K562 (cell line): ENCODE results near the gene CEMP1. TPM values are rescaled to one million over a fixed set of nuclear protein-coding genes. Genes with fewer than 3 reads are reported as not detected.

Experiments used
- BCOR ChIP-seq: fragments of 450-650 bp; IDR thresholded peaks from 2 replicates; pipeline ENCODE4 v1.6.1; 2016
- CEBPG ChIP-seq, 3 experiments: fragments of 200-800 bp in 1 of 3; sonication (Bioruptor generic) in 1 of 3; sonication (generic) in 1 of 3; formaldehyde crosslinking in 1 of 3; IDR thresholded peaks in 2 of 3; conservative IDR thresholded peaks in 1 of 3; 2 replicates each; pipeline versions ENCODE4 v1.6.1 to v1.8.0; 2016 to 2022; ENCODE audit warnings: missing compliant biosample characterization in 2 of 3, missing genetic modification characterization in 2 of 3, mild to moderate bottlenecking in 1 of 3, missing genetic modification reagents in 1 of 3
- CSDE1 ChIP-seq, 2 experiments: fragments of 450-650 bp; IDR thresholded peaks; 2 replicates each; pipeline ENCODE4 v1.6.1; 2016; ENCODE audit warnings: mild to moderate bottlenecking in 1 of 2
- DNMT1 ChIP-seq: fragments of 450-650 bp; IDR thresholded peaks from 2 replicates; pipeline ENCODE4 v1.6.1; 2016; ENCODE audit warnings: antibody characterized with exemption, mild to moderate bottlenecking
- EGR1 ChIP-seq: fragments of 450-650 bp; conservative IDR thresholded peaks from 2 replicates; pipeline ENCODE4 v1.6.1; 2017; ENCODE audit warnings: mild to moderate bottlenecking
- GMEB1 ChIP-seq: fragments of 250-450 bp; sonication (Bioruptor Pico); IDR thresholded peaks from 2 replicates; pipeline ENCODE4 v1.4.0; 2020; ENCODE audit warnings: mild to moderate bottlenecking
- HMGN3 ChIP-seq: IDR thresholded peaks from 2 replicates; pipeline ENCODE4 v1.6.1; 2011; ENCODE audit warnings: borderline replicate concordance, low read depth, mild to moderate bottlenecking, mixed read lengths, low read length; ENCODE audit not compliant: insufficient read length; ENCODE audit errors: extremely low read depth
- KAT7 ChIP-seq: sonication (generic); formaldehyde crosslinking; IDR thresholded peaks from 2 replicates; pipeline ENCODE4 v1.8.0; 2022; ENCODE audit warnings: missing genetic modification reagents, mild to moderate bottlenecking, borderline replicate concordance
- MTA3 ChIP-seq: fragments of 450-650 bp; formaldehyde crosslinking; IDR thresholded peaks from 2 replicates; pipeline ENCODE4 v1.6.1; 2017; ENCODE audit warnings: mild to moderate bottlenecking, borderline replicate concordance
- NCOA1 ChIP-seq: fragments of 450-650 bp; IDR thresholded peaks from 2 replicates; pipeline ENCODE4 v1.6.1; 2016; ENCODE audit warnings: low read depth
- NCOA6 ChIP-seq: fragments of 450-650 bp; IDR thresholded peaks from 2 replicates; pipeline ENCODE4 v1.6.1; 2017; ENCODE audit warnings: mild to moderate bottlenecking
- POLR2A ChIP-seq: fragments of 450-650 bp; conservative IDR thresholded peaks from 2 replicates; pipeline ENCODE4 v1.6.1; 2016
- PYGO2 ChIP-seq: fragments of 450-650 bp; IDR thresholded peaks from 2 replicates; pipeline ENCODE4 v1.6.1; 2016; ENCODE audit warnings: mild to moderate bottlenecking, missing genetic modification characterization, moderate library complexity, missing compliant biosample characterization
- RUNX1 ChIP-seq: sonication (generic); IDR thresholded peaks from 2 replicates; pipeline ENCODE4 v1.6.1; 2016; ENCODE audit warnings: antibody characterized with exemption, low read depth
- TCF7 ChIP-seq: sonication (generic); IDR thresholded peaks from 2 replicates; pipeline ENCODE4 v1.6.1; 2016; ENCODE audit warnings: antibody characterized with exemption, borderline replicate concordance
- ZKSCAN1 ChIP-seq: fragments of 150-350 bp; IDR thresholded peaks from 2 replicates; pipeline ENCODE4 v1.6.1; 2016; ENCODE audit warnings: low read depth, low read length
- ZNF280B ChIP-seq: fragments of 250-450 bp; sonication (Bioruptor Pico); IDR thresholded peaks from 2 replicates; pipeline ENCODE4 v1.5.1; 2021; ENCODE audit warnings: mild to moderate bottlenecking
- ZNF318 ChIP-seq, 2 experiments: fragments of 450-650 bp; IDR thresholded peaks; 2 replicates each; pipeline ENCODE4 v1.6.1; 2016; ENCODE audit warnings: mild to moderate bottlenecking in 2 of 2, borderline replicate concordance in 1 of 2, low read depth in 1 of 2, moderate library complexity in 1 of 2
- polyA plus RNA-seq, 8 experiments: library from polyadenylated mRNA; depleted of rRNA in 4 of 8; stranded (reverse) in 5 of 8; unstranded in 3 of 8; fragments of >200 nt; fragmentation: Nextera tagmentation in 2 of 8; fragmentation: Illumina TruSeq in 1 of 8; extraction: Ambion mirVana in 2 of 8; extraction: Trizol in 1 of 8; gene quantifications; 2 replicates each; pipeline versions ENCODE4 v1.2.1 to v1.2.3, GENCODE V29; 2011 to 2014; ENCODE audit warnings: inconsistent platforms in 1 of 8, missing spikeins in 1 of 8
- total RNA-seq, 7 experiments: library from RNA; depleted of rRNA in 6 of 7; stranded (reverse); fragments of >200 nt in 6 of 7; fragmentation: Illumina TruSeq in 2 of 7; extraction: Trizol in 2 of 7; gene quantifications; 2 replicates each; pipeline versions ENCODE4 v1.2.1 to v1.2.3, GENCODE V29; 2011 to 2021; ENCODE audit warnings: low replicate concordance in 1 of 7

Gene CEMP1
- total and polyA plus RNA-seq, 9 of the 15 experiments (the other 6 are each of a cell fraction or from before 2014, with no cell fraction given) = 0.05 to 0.45 TPM; not detected in 7

GRCh38 chr16:2532494-2533141 is 1.4 kb upstream of the CEMP1 start (continued):
- TF ChIP-seq ZNF318 (IDR thresholded peaks at IDR 0.05; ENCODE audit: borderline replicate concordance in 1 of 2, low read depth in 1 of 2) (no peak), NCOA6 (no peak), DNMT1 (no peak), EGR1 (no peak), TCF7 (no peak), NCOA1 (no peak), PYGO2 (tag) (no peak), GMEB1 (CRISPR knock-in tag) (no peak), MTA3 (0 out of 2 replicates have a peak, but pooled peaks have one; percentile 40), ZNF280B (CRISPR knock-in tag) (no peak), CEBPG (CRISPR knock-in tag; IDR thresholded peaks at IDR 0.05) (no peak), CEBPG (tag; conservative IDR thresholded peaks at IDR 0.05 in 1 of 2, IDR thresholded peaks at IDR 0.05 in 1 of 2) (no peak), ZKSCAN1 (no peak), BCOR (0 out of 2 replicates have a peak, but pooled peaks have one; percentile 18), HMGN3 (no peak), POLR2A (peak; percentile 56), CSDE1 (IDR thresholded peaks at IDR 0.05) (no peak), KAT7 (CRISPR knock-in tag) (0 out of 2 replicates have a peak, but pooled peaks have one; percentile 62), RUNX1 (no peak)
